SK-N-SH (cell line): ENCODE measurements around the gene ARHGAP8.

Source experiments
- CTCF ChIP-seq: fragments of 200-600 bp; sonication (generic); IDR thresholded peaks from 2 replicates; pipeline ENCODE4 v1.6.1; 2017; ENCODE audit warnings: antibody characterized with exemption, mild to moderate bottlenecking, moderate library complexity
- EP300 ChIP-seq, 2 experiments: IDR thresholded peaks; 2 replicates each; pipeline versions ENCODE4 v1.4.0 to v1.6.1; 2012; ENCODE audit warnings: borderline replicate concordance in 1 of 2, low read depth in 1 of 2, low read length in 1 of 2
- FOSL2 ChIP-seq: IDR thresholded peaks from 2 replicates; pipeline ENCODE4 v1.4.0; 2012; ENCODE audit warnings: low read depth, mild to moderate bottlenecking, moderate library complexity, borderline replicate concordance
- POLR2AphosphoS5 ChIP-seq: IDR thresholded peaks from 2 replicates; pipeline ENCODE4 v1.6.1; 2012; ENCODE audit warnings: low read depth, low read length
- SIN3A ChIP-seq: IDR thresholded peaks from 2 replicates; pipeline ENCODE4 v1.6.1; 2012; ENCODE audit warnings: low read depth, mild to moderate bottlenecking, low read length, moderate library complexity, borderline replicate concordance
- ZBTB33 ChIP-seq: IDR thresholded peaks from 2 replicates; pipeline ENCODE4 v1.4.0; 2012; ENCODE audit warnings: low read depth, borderline replicate concordance

GRCh38 chr22:44890416-44891292 lies 138.3 kb downstream of the ARHGAP8 start:
- TF ChIP-seq CTCF (no peak), SIN3A (no peak), EP300 (IDR thresholded peaks at IDR 0.05; ENCODE audit: borderline replicate concordance in 1 of 2, low read depth in 1 of 2, low read length in 1 of 2) (no peak), ZBTB33 (no peak), POLR2AphosphoS5 (no peak), FOSL2 (no peak)
